HEK293T (cell line): ENCODE results near the gene LSAMP.

Experiments used
- CTCF ChIA-PET: fragments of 350-600 bp; formaldehyde crosslinking; extraction: SDS; loops from one replicate; lab custom pipeline; 2021; ENCODE audit warnings: antibody characterized with exemption, inconsistent platforms; lab: Yijun Ruan, JAX
- POLR2A ChIA-PET: fragments of 350-600 bp; formaldehyde crosslinking; extraction: SDS; loops from one replicate; lab custom pipeline; 2020; ENCODE audit warnings: antibody characterized with exemption, inconsistent platforms; lab: Yijun Ruan, JAX
- DNase-seq: peaks from one replicate; pipeline ENCODE4 v3.0.0; 2012; ENCODE audit warnings: mixed read lengths; ENCODE audit errors: extremely low spot score
- ARNT ChIP-seq: fragments of 450-650 bp; IDR thresholded peaks from 2 replicates; pipeline ENCODE4 v1.6.1; 2017; ENCODE audit warnings: mild to moderate bottlenecking
- BHLHE40 ChIP-seq: fragments of 450-650 bp; IDR thresholded peaks from 2 replicates; pipeline ENCODE4 v1.6.1; 2016; ENCODE audit warnings: mild to moderate bottlenecking, moderate library complexity, borderline replicate concordance
- CTBP1 ChIP-seq: fragments of 450-650 bp; IDR thresholded peaks from 2 replicates; pipeline ENCODE4 v1.6.1; 2016; ENCODE audit warnings: borderline replicate concordance
- ELF4 ChIP-seq: fragments of 450-650 bp; IDR thresholded peaks from 2 replicates; pipeline ENCODE4 v1.6.1; 2017; ENCODE audit warnings: antibody characterized with exemption
- FOXA1 ChIP-seq: fragments of 450-650 bp; IDR thresholded peaks from 2 replicates; pipeline ENCODE4 v1.6.1; 2016; ENCODE audit warnings: mild to moderate bottlenecking
- FOXK2 ChIP-seq: fragments of 450-650 bp; IDR thresholded peaks from 2 replicates; pipeline ENCODE4 v1.6.1; 2016; ENCODE audit warnings: mild to moderate bottlenecking
- FOXM1 ChIP-seq: fragments of 450-650 bp; IDR thresholded peaks from 2 replicates; pipeline ENCODE4 v1.6.1; 2017; ENCODE audit warnings: mild to moderate bottlenecking, borderline replicate concordance
- HDGF ChIP-seq: fragments of 450-650 bp; IDR thresholded peaks from 2 replicates; pipeline ENCODE4 v1.6.1; 2017; ENCODE audit warnings: antibody characterized with exemption, borderline replicate concordance
- L3MBTL2 ChIP-seq: fragments of 450-650 bp; conservative IDR thresholded peaks from 2 replicates; pipeline ENCODE4 v1.6.1; 2016; ENCODE audit warnings: mild to moderate bottlenecking
- LEF1 ChIP-seq: fragments of 450-650 bp; IDR thresholded peaks from 2 replicates; pipeline ENCODE4 v1.6.1; 2017; ENCODE audit warnings: mild to moderate bottlenecking, borderline replicate concordance
- NFRKB ChIP-seq: fragments of 450-650 bp; IDR thresholded peaks from 2 replicates; pipeline ENCODE4 v1.6.1; 2016; ENCODE audit warnings: mild to moderate bottlenecking, moderate library complexity
- PKNOX1 ChIP-seq: fragments of 450-650 bp; IDR thresholded peaks from 2 replicates; pipeline ENCODE4 v1.6.1; 2016
- SP1 ChIP-seq: fragments of 450-650 bp; IDR thresholded peaks from 2 replicates; pipeline ENCODE4 v1.6.1; 2017
- SUZ12 ChIP-seq: fragments of 450-650 bp; IDR thresholded peaks from 2 replicates; pipeline ENCODE4 v1.6.1; 2016; ENCODE audit warnings: mild to moderate bottlenecking
- TARDBP ChIP-seq: fragments of 450-650 bp; IDR thresholded peaks from 2 replicates; pipeline ENCODE4 v1.6.1; 2016
- ZNF384 ChIP-seq: fragments of 450-650 bp; IDR thresholded peaks from 2 replicates; pipeline ENCODE4 v1.6.1; 2016

The LSAMP gene

GRCh38 chr3:116141724-116142123 lies 303.6 kb downstream of the LSAMP start:
- POLR2A ChIA-PET = no interaction called here
- TF ChIP-seq SP1 (no peak), L3MBTL2 (no peak), FOXK2 (no peak), SUZ12 (no peak), FOXA1 (no peak), ELF4 (no peak)
- CTCF ChIA-PET = no interaction called here
- no peak for DNase-seq

- TF ChIP-seq BHLHE40 (no peak), PKNOX1 (peak; percentile 49), ZNF384 (peak; percentile 76)
- ChIA-PET CTCF (interaction anchor here (0.5 to 0.9 kb wide), 2 partner anchors 264 to 287 kb away, joined by 3 read pairs; no protein-coding TSS in a partner anchor), POLR2A (no interaction called here)
- peak; percentile 28 for DNase-seq
Observed at GRCh38 chr3:116140100-116140689, 305.1 kb downstream of the LSAMP start.

- ChIA-PET CTCF (interaction anchor here (0.9 kb wide), 1 partner anchor 264 kb away, joined by 3 read pairs; no protein-coding TSS in a partner anchor), POLR2A (no interaction called here)
- TF ChIP-seq ARNT (no peak), LEF1 (no peak), L3MBTL2 (no peak), ZNF384 (no peak), FOXK2 (no peak), CTBP1 (no peak), HDGF (no peak), BHLHE40 (no peak), SP1 (no peak), FOXM1 (no peak), FOXA1 (no peak), TARDBP (no peak), SUZ12 (no peak), ELF4 (no peak), PKNOX1 (no peak), NFRKB (no peak)
- no peak for DNase-seq
Observed at GRCh38 chr3:116139641-116140040, 305.6 kb downstream of the LSAMP start.

GRCh38 chr3:116135457-116136085 lies 309.7 kb downstream of the LSAMP start:
- TF ChIP-seq PKNOX1 (peak; percentile 48; the same call in 1 of the 2 replicates), FOXA1 (no peak)
- no peak for DNase-seq
- ChIA-PET CTCF (no interaction called here), POLR2A (no interaction called here)

- POLR2A ChIA-PET = no interaction called here
- DNase-seq = no peak
Observed at GRCh38 chr3:116129187-116129946, 315.9 kb downstream of the LSAMP start.

More at GRCh38 chr3:116129187-116129946, 315.9 kb downstream of the LSAMP start:
- no peak for TF ChIP-seq ZNF384
- TF ChIP-seq CTBP1 = no peak
- no peak for TF ChIP-seq PKNOX1
- TF ChIP-seq L3MBTL2 = no peak
- TF ChIP-seq SP1 = no peak
- CTCF ChIA-PET = no interaction called here
